HEK293 (cell line): Measurements from ENCODE around the gene ALDH2.
"Not testable (repeated sequence)": the region's sequence is repeated elsewhere in the genome, so short reads cannot be mapped to it uniquely, and the experiment has no call there.

Experiments used
- CTCF ChIP-seq: fragments of 450-650 bp; formaldehyde crosslinking; IDR thresholded peaks from 2 replicates; pipeline ENCODE4 v1.5.1; 2016; ENCODE audit warnings: missing biosample characterization, missing genetic modification characterization
- SP2 ChIP-seq: fragments of 450-650 bp; formaldehyde crosslinking; IDR thresholded peaks from 2 replicates; pipeline ENCODE4 v1.5.1; 2016; ENCODE audit warnings: missing biosample characterization, missing genetic modification characterization
- YY1 ChIP-seq: fragments of 450-650 bp; formaldehyde crosslinking; IDR thresholded peaks from 2 replicates; pipeline ENCODE4 v1.5.1; 2018; ENCODE audit warnings: missing biosample characterization, missing genetic modification characterization
- ZNF16 ChIP-seq: fragments of 450-650 bp; formaldehyde crosslinking; IDR thresholded peaks from 2 replicates; pipeline ENCODE4 v1.5.1; 2016; ENCODE audit warnings: low read depth, missing biosample characterization, missing genetic modification characterization
- ZNF24 ChIP-seq: fragments of 450-650 bp; formaldehyde crosslinking; IDR thresholded peaks from 2 replicates; pipeline ENCODE4 v1.5.1; 2016; ENCODE audit warnings: missing biosample characterization, missing genetic modification characterization
- ZNF521 ChIP-seq: fragments of 450-650 bp; formaldehyde crosslinking; IDR thresholded peaks from 2 replicates; pipeline ENCODE4 v1.5.1; 2017; ENCODE audit warnings: missing biosample characterization, mild to moderate bottlenecking, missing genetic modification characterization
- ZXDB ChIP-seq: fragments of 450-650 bp; formaldehyde crosslinking; IDR thresholded peaks from 2 replicates; pipeline ENCODE4 v1.5.1; 2016; ENCODE audit warnings: missing biosample characterization, missing genetic modification characterization
- TF ChIP-seq, protein P1 (sequence below): fragments of 450-650 bp; formaldehyde crosslinking; IDR thresholded peaks from 2 replicates; pipeline ENCODE4 v1.5.1; 2016; ENCODE audit warnings: missing biosample characterization, missing genetic modification characterization
- TF ChIP-seq, protein P2 (sequence below): fragments of 450-650 bp; formaldehyde crosslinking; IDR thresholded peaks from 2 replicates; pipeline ENCODE4 v1.5.1; 2016; ENCODE audit warnings: missing biosample characterization, missing genetic modification characterization
- TF ChIP-seq, protein P3 (sequence below): fragments of 450-650 bp; formaldehyde crosslinking; IDR thresholded peaks from 2 replicates; pipeline ENCODE4 v1.5.1; 2017; ENCODE audit warnings: missing biosample characterization, missing genetic modification characterization
- TF ChIP-seq, protein P4 (sequence below): fragments of 450-650 bp; formaldehyde crosslinking; IDR thresholded peaks from 2 replicates; pipeline ENCODE4 v1.5.1; 2016; ENCODE audit warnings: missing biosample characterization, missing genetic modification characterization

- not testable (repeated sequence) for TF ChIP-seq CTCF (tag by site-specific recombination); YY1 (tag by site-specific recombination); ZXDB (tag by site-specific recombination); ZNF16; ZNF24 (tag by site-specific recombination); SP2 (tag by site-specific recombination); ZNF521 (tag by site-specific recombination)
- TF ChIP-seq, protein P1, sequence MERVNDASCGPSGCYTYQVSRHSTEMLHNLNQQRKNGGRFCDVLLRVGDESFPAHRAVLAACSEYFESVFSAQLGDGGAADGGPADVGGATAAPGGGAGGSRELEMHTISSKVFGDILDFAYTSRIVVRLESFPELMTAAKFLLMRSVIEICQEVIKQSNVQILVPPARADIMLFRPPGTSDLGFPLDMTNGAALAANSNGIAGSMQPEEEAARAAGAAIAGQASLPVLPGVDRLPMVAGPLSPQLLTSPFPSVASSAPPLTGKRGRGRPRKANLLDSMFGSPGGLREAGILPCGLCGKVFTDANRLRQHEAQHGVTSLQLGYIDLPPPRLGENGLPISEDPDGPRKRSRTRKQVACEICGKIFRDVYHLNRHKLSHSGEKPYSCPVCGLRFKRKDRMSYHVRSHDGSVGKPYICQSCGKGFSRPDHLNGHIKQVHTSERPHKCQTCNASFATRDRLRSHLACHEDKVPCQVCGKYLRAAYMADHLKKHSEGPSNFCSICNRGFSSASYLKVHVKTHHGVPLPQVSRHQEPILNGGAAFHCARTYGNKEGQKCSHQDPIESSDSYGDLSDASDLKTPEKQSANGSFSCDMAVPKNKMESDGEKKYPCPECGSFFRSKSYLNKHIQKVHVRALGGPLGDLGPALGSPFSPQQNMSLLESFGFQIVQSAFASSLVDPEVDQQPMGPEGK, result not testable (repeated sequence)
- TF ChIP-seq, protein P2, sequence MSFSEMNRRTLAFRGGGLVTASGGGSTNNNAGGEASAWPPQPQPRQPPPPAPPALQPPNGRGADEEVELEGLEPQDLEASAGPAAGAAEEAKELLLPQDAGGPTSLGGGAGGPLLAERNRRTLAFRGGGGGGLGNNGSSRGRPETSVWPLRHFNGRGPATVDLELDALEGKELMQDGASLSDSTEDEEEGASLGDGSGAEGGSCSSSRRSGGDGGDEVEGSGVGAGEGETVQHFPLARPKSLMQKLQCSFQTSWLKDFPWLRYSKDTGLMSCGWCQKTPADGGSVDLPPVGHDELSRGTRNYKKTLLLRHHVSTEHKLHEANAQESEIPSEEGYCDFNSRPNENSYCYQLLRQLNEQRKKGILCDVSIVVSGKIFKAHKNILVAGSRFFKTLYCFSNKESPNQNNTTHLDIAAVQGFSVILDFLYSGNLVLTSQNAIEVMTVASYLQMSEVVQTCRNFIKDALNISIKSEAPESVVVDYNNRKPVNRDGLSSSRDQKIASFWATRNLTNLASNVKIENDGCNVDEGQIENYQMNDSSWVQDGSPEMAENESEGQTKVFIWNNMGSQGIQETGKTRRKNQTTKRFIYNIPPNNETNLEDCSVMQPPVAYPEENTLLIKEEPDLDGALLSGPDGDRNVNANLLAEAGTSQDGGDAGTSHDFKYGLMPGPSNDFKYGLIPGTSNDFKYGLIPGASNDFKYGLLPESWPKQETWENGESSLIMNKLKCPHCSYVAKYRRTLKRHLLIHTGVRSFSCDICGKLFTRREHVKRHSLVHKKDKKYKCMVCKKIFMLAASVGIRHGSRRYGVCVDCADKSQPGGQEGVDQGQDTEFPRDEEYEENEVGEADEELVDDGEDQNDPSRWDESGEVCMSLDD, result not testable (repeated sequence)
- TF ChIP-seq, protein P3, sequence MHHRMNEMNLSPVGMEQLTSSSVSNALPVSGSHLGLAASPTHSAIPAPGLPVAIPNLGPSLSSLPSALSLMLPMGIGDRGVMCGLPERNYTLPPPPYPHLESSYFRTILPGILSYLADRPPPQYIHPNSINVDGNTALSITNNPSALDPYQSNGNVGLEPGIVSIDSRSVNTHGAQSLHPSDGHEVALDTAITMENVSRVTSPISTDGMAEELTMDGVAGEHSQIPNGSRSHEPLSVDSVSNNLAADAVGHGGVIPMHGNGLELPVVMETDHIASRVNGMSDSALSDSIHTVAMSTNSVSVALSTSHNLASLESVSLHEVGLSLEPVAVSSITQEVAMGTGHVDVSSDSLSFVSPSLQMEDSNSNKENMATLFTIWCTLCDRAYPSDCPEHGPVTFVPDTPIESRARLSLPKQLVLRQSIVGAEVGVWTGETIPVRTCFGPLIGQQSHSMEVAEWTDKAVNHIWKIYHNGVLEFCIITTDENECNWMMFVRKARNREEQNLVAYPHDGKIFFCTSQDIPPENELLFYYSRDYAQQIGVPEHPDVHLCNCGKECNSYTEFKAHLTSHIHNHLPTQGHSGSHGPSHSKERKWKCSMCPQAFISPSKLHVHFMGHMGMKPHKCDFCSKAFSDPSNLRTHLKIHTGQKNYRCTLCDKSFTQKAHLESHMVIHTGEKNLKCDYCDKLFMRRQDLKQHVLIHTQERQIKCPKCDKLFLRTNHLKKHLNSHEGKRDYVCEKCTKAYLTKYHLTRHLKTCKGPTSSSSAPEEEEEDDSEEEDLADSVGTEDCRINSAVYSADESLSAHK, result not testable (repeated sequence)
- TF ChIP-seq, protein P4, sequence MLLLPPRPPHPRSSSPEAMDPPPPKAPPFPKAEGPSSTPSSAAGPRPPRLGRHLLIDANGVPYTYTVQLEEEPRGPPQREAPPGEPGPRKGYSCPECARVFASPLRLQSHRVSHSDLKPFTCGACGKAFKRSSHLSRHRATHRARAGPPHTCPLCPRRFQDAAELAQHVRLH (tag by site-specific recombination), result not testable (repeated sequence)
Observed at GRCh38 chr12:111824312-111824711, 57.6 kb downstream of the ALDH2 start.
